Psoas muscle (tissue), 8 donors: ENCODE measurements around the gene AMFR. TPM values are rescaled to one million over a fixed set of nuclear protein-coding genes. Genes with fewer than 3 reads are reported as not detected.

Source experiments
- ATAC-seq, 4 donors: fragments of 200-7000 bp; cut with Tn5 transposase; one replicate each; pipeline ENCODE4 v1.9.1; 2020; ENCODE audit warnings: moderate library complexity in 3 of 4, mild to moderate bottlenecking in 2 of 4
- DNase-seq, 2 donors: peaks; one replicate each; pipeline ENCODE4 v3.0.0-alpha.2; 2020
- H3K27ac ChIP-seq: fragments of 200-600 bp; one replicate; pipeline ENCODE4 v1.8.0; 2022
- H3K27me3 ChIP-seq, 3 donors: fragments of 200-600 bp in 1 of 3; one replicate each; pipeline versions ENCODE4 v1.6.1 to v1.8.0; 2013 to 2022; ENCODE audit warnings: low read length in 2 of 3, mild to moderate bottlenecking in 2 of 3, moderate library complexity in 1 of 3; ENCODE audit not compliant: insufficient read depth in 3 of 3
- H3K36me3 ChIP-seq, 2 donors: fragments of 200-600 bp in 1 of 2; one replicate each; pipeline versions ENCODE4 v1.6.1 to v1.8.0; 2013 to 2022; ENCODE audit warnings: low read depth in 1 of 2, mild to moderate bottlenecking in 1 of 2, moderate library complexity in 1 of 2; ENCODE audit not compliant: insufficient read depth in 1 of 2
- H3K4me1 ChIP-seq: fragments of 200-600 bp; one replicate; pipeline ENCODE4 v1.8.0; 2022
- H3K4me3 ChIP-seq: fragments of 200-600 bp; one replicate; pipeline ENCODE4 v1.8.0; 2022; ENCODE audit warnings: mild to moderate bottlenecking
- H3K9me3 ChIP-seq: fragments of 200-600 bp; one replicate; pipeline ENCODE4 v1.8.0; 2022
- WGBS, 3 donors: extraction: QIAGEN DNeasy Blood & Tissue Kit; methylation state at CpG; one replicate each; pipeline versions ENCODE4 v1.1.6 to v1.1.7; 2013; 5-methylcytosine and 5-hydroxymethylcytosine counted together
- intact Hi-C, 2 donors: fragments of 100-400 bp; cut with DNase I; formaldehyde crosslinking; loops; one replicate each; pipeline versions ENCODE4 v1.11.0 to v1.14.2; 2022
- polyA plus RNA-seq, 3 donors: library from polyadenylated mRNA; stranded (reverse); fragments of 200-250 nt; gene quantifications; one replicate each; pipeline ENCODE4 v1.2.3, GENCODE V29; 2013
- total RNA-seq, 4 donors: library from RNA; stranded (reverse); fragmentation: NEBNext Ultra II Directional in 2 of 4; extraction: Animal tissue kit (Norgen Biotek cat#: 25700) in 2 of 4; gene quantifications; one replicate each; pipeline versions ENCODE4 v1.2.1 to v1.2.4, GENCODE V29; 2021 to 2023
- TF ChIP-seq, protein P1 (sequence below): fragments of 200-600 bp; IDR thresholded peaks from one replicate; pipeline ENCODE4 v1.8.0; 2022; ENCODE audit warnings: antibody characterized with exemption
- donor health status: healthy with polysubstance abuse.
- donor health status: DM: no; HTN: no; CAD: no; lungs with moderate emphysema.
- donor health status: Bipolar disorder and iron deficiency.
- donor health status: healthy.
- donor health status: DM: yes; HTN: yes; CAD: no.
- donor health status: DM: no; HTN: no; CAD: no.
- donor health status: DM: no; HTN: no; CAD: no.
- donor health status: DM: yes; HTN: yes; CAD: no.

Gene AMFR
- total and polyA plus RNA-seq, 7 donors, result 106 to 453 (median 193) TPM

DNA sequence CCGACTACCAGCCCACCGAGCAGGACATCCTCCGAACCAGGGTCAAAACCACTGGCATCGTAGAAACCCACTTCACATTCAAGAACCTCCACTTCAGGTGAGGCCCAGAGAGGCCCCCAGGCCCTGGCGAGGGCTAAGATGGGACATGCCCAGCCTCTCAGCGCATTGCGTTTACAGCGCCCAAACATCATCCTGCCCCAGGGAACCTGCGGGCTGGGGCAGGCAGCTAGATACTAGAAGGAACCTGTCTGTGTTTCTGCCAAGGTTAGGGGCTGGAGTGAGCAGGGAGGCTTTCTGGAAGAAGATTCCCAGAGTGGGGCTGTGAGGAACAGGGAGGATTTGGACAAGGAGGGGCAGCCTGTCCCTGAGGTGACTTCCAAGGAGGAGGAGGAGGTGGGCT, 90.6 kb downstream of the AMFR start:
- TF ChIP-seq, protein P1, sequence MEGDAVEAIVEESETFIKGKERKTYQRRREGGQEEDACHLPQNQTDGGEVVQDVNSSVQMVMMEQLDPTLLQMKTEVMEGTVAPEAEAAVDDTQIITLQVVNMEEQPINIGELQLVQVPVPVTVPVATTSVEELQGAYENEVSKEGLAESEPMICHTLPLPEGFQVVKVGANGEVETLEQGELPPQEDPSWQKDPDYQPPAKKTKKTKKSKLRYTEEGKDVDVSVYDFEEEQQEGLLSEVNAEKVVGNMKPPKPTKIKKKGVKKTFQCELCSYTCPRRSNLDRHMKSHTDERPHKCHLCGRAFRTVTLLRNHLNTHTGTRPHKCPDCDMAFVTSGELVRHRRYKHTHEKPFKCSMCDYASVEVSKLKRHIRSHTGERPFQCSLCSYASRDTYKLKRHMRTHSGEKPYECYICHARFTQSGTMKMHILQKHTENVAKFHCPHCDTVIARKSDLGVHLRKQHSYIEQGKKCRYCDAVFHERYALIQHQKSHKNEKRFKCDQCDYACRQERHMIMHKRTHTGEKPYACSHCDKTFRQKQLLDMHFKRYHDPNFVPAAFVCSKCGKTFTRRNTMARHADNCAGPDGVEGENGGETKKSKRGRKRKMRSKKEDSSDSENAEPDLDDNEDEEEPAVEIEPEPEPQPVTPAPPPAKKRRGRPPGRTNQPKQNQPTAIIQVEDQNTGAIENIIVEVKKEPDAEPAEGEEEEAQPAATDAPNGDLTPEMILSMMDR, result no peak
- Histone ChIP-seq H3K4me3 (no peak overlapping the region), H3K36me3 (no peaks in the 10 kb centered on the region), H3K4me1 (no peaks in the 10 kb centered on the region), H3K27me3 (no peaks in the 10 kb centered on the region), H3K9me3 (no peaks in the 10 kb centered on the region), H3K27ac (no peak overlapping the region)
- no peak for ATAC-seq
- 82 to 97% (median 92%) methylated on average over 9 of the region's 9 CpGs for WGBS, 3 donors
- DNase-seq, result no peak
- intact Hi-C loops, result no loop called here

DNA sequence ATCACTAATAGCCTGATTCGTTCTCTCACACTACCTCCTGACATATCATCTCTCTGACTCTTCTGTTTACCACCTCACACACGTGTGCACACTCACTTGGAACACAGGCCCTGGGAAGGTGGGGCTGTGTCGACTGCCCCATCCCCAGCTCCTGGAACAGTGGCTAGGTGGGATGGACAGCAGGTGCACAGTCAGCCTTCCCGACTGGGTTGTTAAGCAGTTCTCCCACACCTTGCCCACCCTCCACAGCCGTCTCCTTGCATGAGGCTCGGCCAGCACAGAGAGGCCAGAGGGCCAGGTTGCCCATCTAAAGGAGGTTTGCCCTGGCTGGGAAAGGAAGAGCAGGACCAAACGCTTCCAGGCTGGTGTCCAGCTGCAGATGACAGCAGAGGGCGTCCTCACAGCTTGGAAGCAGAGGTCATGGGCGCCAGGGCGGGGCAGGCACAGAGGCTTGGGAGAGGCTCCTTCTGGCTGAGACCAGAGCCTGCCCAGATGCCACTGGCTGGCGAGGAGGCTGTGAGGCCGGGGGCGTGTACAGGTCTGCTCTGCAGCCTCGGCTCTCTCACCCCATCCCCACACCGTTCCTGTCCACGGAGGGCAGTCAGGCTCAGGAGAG, 92.8 kb downstream of the AMFR start:
- TF ChIP-seq, protein P1, result peak; percentile 37
- DNase-seq, result peak; percentile 76 to 85
- intact Hi-C loops, result no loop called here

DNA sequence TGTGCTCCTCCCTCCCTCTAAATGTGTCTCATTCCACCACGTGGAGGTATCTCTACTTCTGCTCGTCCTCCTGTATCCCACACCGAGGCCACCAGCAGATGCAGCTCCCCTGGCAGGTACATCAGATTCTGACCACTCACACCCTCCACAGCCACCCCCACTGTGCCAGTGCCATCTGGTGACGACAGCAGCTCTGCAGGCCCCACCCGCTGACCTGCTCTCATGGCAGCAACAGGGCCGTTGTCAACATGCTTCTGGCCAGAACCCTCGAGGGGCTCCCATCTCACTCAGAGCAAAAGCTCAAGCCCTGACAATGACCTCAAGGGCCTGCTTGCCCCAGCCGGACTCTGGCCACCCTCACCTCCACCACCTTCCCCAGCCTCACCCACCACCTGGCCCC, 93.4 kb downstream of the AMFR start:
- Histone ChIP-seq H3K4me3 (no peak overlapping the region), H3K9me3 (no peaks in the 10 kb centered on the region), H3K27me3 (no peaks in the 10 kb centered on the region), H3K27ac (no peak overlapping the region), H3K4me1 (no peaks in the 10 kb centered on the region), H3K36me3 (no peaks in the 10 kb centered on the region)
- DNase-seq (no peak), ATAC-seq (no peak)
- WGBS, 3 donors, result 70 to 86% (median 76%) methylated on average over 8 of the region's 8 CpGs
- intact Hi-C loops, result no loop called here
- TF ChIP-seq, protein P1, result no peak

More for the DNA sequence above, 92.8 kb downstream of the AMFR start:
- Histone ChIP-seq H3K4me1 (no peaks in the 10 kb centered on the region), H3K27me3 (no peaks in the 10 kb centered on the region), H3K4me3 (no peak overlapping the region), H3K27ac (no peak overlapping the region), H3K9me3 (no peaks in the 10 kb centered on the region), H3K36me3 (no peaks in the 10 kb centered on the region)
- WGBS, 3 donors, result 39 to 54% (median 45%) methylated on average over 16 of the region's 16 CpGs
- ATAC-seq, result peak; percentile 73 to 85 (median 82)

DNA sequence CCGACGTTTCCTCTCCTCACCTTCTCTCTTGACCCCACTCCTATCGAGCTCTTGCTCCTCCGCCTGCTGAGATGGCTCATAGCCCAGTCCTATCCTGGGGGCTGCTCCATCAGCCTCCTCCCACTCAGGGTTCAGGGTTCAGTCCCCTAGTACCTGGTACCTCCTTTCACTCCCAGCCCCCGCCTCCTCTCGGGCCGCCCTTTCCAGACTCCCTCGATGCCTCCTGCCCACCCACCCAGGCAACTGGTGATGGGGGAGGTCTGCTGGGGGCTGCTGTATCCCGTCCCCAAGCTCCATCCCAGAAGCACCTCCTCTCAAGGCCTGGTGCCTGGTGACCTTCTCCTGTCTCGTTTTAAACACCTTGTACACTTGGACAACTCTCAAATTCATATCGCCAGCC, 93.9 kb downstream of the AMFR start:
- 84 to 87% (median 85%) methylated on average over 11 of the region's 11 CpGs for WGBS, 3 donors
- Histone ChIP-seq H3K4me3 (no peak overlapping the region), H3K4me1 (no peaks in the 10 kb centered on the region), H3K9me3 (no peaks in the 10 kb centered on the region), H3K36me3 (no peaks in the 10 kb centered on the region), H3K27me3 (no peaks in the 10 kb centered on the region), H3K27ac (no peak overlapping the region)
- TF ChIP-seq, protein P1, result no peak
- ATAC-seq (no peak), DNase-seq (no peak)
- intact Hi-C loops, result no loop called here

DNA sequence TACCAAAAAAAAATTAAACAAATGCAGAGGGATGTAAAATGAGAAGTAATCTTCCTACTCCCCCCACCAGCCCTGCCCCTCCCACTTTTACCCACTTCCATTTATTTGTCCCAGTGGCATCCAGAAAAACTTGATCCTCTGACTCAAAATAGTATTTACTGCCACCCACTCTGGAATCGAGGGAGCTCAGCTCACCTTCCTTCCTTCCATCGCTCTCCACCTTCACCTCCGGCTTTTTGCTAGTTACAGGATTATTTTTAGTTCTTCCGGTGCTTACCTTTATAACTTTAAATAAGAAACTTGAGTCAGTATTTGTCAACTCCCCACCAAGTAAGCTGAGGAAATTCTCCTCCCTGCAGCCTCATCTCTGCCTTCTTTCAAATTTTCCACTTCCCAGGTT, 94.9 kb downstream of the AMFR start:
- Histone ChIP-seq H3K4me1 (no peaks in the 10 kb centered on the region), H3K27ac (no peak overlapping the region), H3K27me3 (no peaks in the 10 kb centered on the region), H3K4me3 (no peak overlapping the region), H3K36me3 (no peaks in the 10 kb centered on the region), H3K9me3 (no peaks in the 10 kb centered on the region)
- whole genome bisulfite sequencing, 3 donors, result 65 to 77% (median 69%) methylated on average over 4 of the region's 4 CpGs
- no peak for DNase-seq
- TF ChIP-seq, protein P1, result no peak
- intact Hi-C loops, result no loop called here
- no peak for ATAC-seq
